DMS53 (cell line): ENCODE results near the gene TENM3.

Experiments used
- DNase-seq: peaks from one replicate; lab custom pipeline; 2025; lab: John Stamatoyannopoulos, UW

Gene TENM3

GRCh38 chr4:182254026-182254780, 11.0 kb downstream of the TENM3 start:
- no peak for DNase-seq

- no peak for DNase-seq
These were observed 12.4 kb downstream of the TENM3 start for GRCh38 chr4:182255441-182256190.

- DNase-seq = no peak
These were observed 13.8 kb downstream of the TENM3 start for GRCh38 chr4:182257016-182257415.

GRCh38 chr4:182257503-182257902, 14.3 kb downstream of the TENM3 start:
- no peak for DNase-seq

GRCh38 chr4:182258441-182259000, 15.3 kb downstream of the TENM3 start:
- no peak for DNase-seq

- DNase-seq = peak; percentile 8
These were observed 18.5 kb downstream of the TENM3 start for GRCh38 chr4:182261651-182262223.

- DNase-seq = no peak
These were observed 20.4 kb downstream of the TENM3 start for GRCh38 chr4:182263562-182263961.

GRCh38 chr4:182264139-182264752, 21.0 kb downstream of the TENM3 start:
- no peak for DNase-seq

- peak; percentile 15 for DNase-seq
These were observed 22.7 kb downstream of the TENM3 start for GRCh38 chr4:182265881-182266280.

GRCh38 chr4:182267048-182267447, 23.8 kb downstream of the TENM3 start:
- no peak for DNase-seq

- DNase-seq = no peak
These were observed 25.8 kb downstream of the TENM3 start for GRCh38 chr4:182268966-182269365.

- no peak for DNase-seq
These were observed 28.5 kb downstream of the TENM3 start for GRCh38 chr4:182271731-182272130.

- DNase-seq = no peak
These were observed 28.9 kb downstream of the TENM3 start for GRCh38 chr4:182272151-182272550.

GRCh38 chr4:182273191-182273935, 30.2 kb downstream of the TENM3 start:
- no peak for DNase-seq

GRCh38 chr4:182276210-182277109, 33.3 kb downstream of the TENM3 start:
- DNase-seq = no peak

GRCh38 chr4:182277377-182277776, 34.2 kb downstream of the TENM3 start:
- DNase-seq = no peak

GRCh38 chr4:182278729-182279128, 35.5 kb downstream of the TENM3 start:
- no peak for DNase-seq

GRCh38 chr4:182280436-182281111, 37.4 kb downstream of the TENM3 start:
- DNase-seq = no peak

GRCh38 chr4:182286035-182286434, 42.8 kb downstream of the TENM3 start:
- DNase-seq = no peak

- no peak for DNase-seq
These were observed 43.7 kb downstream of the TENM3 start for GRCh38 chr4:182286931-182287330.
